Gastrocnemius medialis (tissue), 4 donors: ENCODE data around the gene ASTN2.

Experiments used
- CTCF ChIP-seq, 5 experiments: fragments of 450-650 bp in 3 of 5; fragments of 200-600 bp in 2 of 5; sonication (generic) in 2 of 5; IDR thresholded peaks in 4 of 5; conservative IDR thresholded peaks in 1 of 5; 1 replicate in 4 of 5; 2 replicates in 1 of 5; pipeline ENCODE4 v1.5.1; 2016 to 2019; ENCODE audit warnings: antibody characterized with exemption in 5 of 5, mild to moderate bottlenecking in 3 of 5, moderate library complexity in 3 of 5
- POLR2A ChIP-seq, 2 donors: fragments of 450-650 bp; IDR thresholded peaks; one replicate each; pipeline ENCODE4 v1.6.1; 2017; ENCODE audit warnings: antibody characterized with exemption in 2 of 2, mild to moderate bottlenecking in 2 of 2, moderate library complexity in 2 of 2

GRCh38 chr9:116520218-116520617 is 894.6 kb downstream of the ASTN2 start:
- TF ChIP-seq CTCF (IDR thresholded peaks at IDR 0.05 in 4 of 5, conservative IDR thresholded peaks at IDR 0.05 in 1 of 5) (no peak), POLR2A (IDR thresholded peaks at IDR 0.05) (no peak)
